T-helper 2 cell treated with Interferon-gamma antibody and Interleukin-4, amounts not matched to agents 100 ng/mL and 5 ng/mL, for 36 hours (primary cell): ENCODE measurements around the gene SLAMF1. TPM values are rescaled to one million over a fixed set of nuclear protein-coding genes. Genes with fewer than 3 reads are reported as not detected.
"Not testable (repeated sequence)": the region's sequence is repeated elsewhere in the genome, so short reads cannot be mapped to it uniquely, and the experiment has no call there.

Experiments used
- intact Hi-C: fragments of 100-400 bp; cut with micrococcal nuclease; formaldehyde crosslinking; loops from one replicate; pipeline ENCODE4 v1.15.1; 2023
- total RNA-seq: library from RNA; stranded (reverse); gene quantifications from 2 replicates; pipeline ENCODE4 v1.2.3, GENCODE V29; 2022

SLAMF1 gene
- total RNA-seq, 1 donor from 2014 or later: 63.6 TPM

DNA sequence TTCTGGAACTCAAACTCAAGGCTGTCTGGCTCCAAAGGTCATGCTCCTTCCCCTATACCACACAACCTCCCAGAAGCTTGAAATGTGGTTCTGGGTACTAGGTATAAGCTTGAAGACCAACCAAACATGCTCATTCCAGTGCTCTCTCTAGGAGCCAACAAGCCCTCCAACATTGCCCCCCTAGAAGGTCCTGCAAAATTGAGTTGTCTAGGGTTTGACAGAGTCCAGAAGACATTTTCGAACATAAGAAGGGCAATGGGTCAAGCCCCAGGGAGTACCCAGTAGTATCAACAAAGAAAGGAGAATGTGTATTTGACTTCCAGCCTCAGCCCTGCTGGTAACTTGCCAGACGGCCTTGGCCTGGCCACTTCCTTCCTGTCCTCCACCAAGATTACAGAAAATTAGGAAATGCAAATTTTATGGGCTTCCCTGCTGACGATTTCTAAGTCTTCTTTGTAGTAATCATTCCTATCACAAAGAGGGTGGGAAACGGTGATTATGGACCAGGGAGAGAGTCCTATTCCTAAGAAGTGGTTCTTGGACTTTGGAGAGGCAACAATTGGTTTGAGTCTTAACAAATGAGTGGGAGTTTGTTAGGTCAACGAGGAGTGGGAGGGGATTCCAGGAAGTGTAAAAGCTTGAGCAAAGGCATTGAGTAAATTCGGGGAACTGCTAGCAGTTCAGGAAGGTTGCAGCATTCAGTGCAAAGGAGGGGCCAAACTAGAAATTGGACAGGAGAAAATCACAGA is 18.7 kb upstream of the SLAMF1 start:
- intact Hi-C loops: loop anchor here (1.0 kb wide), 2 partner anchors 10 to 18 kb away; partner anchors contain the start of gene SLAMF1

GRCh38 chr1:160664573-160665051 is 17.8 kb upstream of the SLAMF1 start:
- intact Hi-C loops: loop anchor here (1.0 kb wide), 2 partner anchors 11 to 17 kb away; partner anchors contain the start of gene SLAMF1

DNA sequence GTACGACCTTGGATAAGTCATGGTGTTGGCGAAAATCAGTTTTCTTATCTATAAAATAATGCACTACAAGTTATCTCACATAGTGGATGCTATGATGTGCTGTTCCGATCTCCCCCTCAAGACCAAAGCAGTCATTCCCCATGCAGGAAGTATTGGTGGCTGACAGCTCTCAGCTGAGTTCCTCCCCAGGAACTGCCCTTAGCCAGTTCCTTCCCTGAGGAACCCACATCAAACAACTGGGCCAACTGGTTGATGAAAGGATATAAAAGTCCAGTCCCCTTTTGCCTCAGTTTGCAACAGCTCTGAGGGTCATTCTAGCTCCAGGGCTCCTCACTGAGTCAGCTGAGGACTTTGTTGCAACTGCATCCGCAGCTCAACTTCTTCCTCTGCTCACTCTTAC is 16.1 kb upstream of the SLAMF1 start:
- intact Hi-C loops: no loop called here

DNA sequence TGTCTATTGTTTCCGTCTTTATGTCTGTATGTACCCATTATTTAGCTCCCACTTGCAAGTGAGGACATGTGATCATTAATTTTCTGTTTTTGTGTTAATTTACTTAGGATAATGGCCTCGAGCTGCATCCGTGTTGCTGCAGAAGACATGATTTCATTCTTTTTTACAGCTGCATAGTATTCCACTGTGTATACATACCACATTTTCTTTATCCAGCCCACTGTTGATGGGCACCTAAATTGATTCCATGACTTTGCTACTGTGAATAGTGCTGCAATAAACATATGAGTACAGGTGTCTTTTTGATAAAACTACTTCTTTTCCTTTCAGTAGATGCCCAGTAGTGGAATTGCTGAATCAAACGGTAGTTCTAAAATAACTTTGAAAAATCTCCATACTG is 12.7 kb upstream of the SLAMF1 start:
- intact Hi-C loops: no loop called here

- intact Hi-C loops: no loop called here
Observed at GRCh38 chr1:160658814-160659193, 12.0 kb upstream of the SLAMF1 start.

GRCh38 chr1:160658162-160658813 is 11.4 kb upstream of the SLAMF1 start:
- intact Hi-C loops: no loop called here

DNA sequence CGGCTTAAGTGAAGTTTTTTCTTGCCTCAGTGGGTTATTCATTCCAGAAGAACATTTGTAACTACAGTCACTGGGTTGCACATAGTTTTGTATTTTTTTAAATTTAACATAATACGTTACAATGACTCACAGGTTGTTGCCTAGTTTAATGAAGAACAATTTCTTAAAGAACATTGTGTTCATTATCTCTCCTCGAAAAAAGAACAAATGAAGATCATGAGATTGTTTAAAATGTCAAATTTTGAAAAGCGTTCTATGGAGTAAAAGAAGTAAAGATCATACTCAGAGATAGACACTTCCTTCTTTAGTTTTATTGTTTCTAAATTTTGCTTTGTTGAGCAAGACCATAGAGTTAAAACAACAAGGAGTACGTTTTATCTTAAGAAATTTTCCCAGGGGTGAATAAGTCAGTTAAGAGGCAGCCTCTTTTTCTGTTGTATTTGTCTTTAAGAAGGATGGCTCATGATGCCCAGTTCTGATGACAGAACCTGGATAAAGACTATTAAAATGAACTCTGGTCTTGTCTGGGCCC is 10.5 kb upstream of the SLAMF1 start:
- intact Hi-C loops: no loop called here

DNA sequence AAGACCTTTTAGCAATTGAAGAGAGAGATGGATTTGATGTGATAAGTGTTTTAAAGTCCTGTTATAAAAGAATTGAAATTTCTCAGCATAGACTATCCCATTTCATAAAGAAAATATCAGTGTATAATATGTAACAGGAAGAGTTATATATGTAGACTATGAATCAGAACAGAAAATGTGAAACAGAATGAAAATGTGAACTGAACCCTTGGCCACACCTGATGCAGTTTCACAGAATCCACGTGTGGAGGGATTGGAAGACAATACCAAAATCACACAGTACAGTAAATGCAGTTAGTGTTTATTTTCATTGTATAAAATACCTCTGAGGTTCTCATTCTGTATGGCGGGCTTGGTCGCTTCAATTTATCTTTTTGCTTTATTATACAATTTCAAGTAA is 9.9 kb upstream of the SLAMF1 start:
- intact Hi-C loops: no loop called here

DNA sequence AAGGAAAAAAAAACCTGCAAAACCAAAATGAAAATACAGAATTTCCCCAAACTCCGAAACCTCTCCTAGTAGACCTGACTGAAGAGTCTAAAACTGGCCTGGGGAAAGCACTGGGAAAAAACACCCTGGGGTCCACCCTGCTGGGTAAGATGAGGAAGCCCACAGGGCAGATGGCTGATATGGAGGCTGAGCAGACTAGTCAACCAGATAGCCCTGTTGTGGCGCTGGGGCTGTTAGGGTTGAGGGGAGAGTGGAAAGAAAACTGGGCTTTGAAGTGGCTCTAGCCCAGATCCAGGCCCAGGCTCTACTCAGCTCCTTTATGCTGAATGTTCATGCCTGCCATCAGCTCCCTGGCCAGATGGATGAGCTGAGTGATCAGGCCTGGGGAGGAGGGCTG is 6.8 kb upstream of the SLAMF1 start:
- intact Hi-C loops: no loop called here

DNA sequence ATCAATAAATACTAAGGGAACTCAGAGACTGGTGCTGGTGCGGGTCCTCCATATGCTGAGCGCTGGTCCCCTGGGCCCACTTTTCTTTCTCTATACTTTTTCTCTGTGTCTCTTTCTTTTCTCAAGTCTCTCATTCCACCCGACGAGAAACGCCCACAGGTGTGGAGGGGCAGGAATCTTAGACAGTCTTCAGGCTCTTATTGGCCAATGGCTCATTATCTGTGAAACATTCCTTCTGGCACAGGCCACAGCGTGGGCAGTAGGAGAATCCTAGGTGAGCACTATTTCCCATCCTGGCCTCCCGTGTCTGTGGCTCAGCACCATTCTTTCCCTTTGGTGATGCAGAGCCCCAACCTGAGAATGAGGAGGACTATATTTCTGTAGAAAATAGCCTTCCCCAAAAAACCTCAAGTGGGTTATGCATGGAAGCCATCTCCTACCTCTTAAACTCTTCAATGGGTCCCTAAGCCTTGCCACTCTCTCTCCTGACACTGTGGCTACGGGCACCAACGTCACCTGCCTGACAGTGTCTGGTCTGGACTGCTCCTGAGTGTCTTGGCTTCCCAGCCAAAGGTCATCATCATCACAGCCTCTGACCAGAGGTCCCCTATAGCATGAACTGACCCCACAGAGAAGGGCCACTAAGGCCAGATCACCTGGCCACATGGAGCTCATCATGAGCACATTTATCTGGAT is 6.2 kb upstream of the SLAMF1 start:
- intact Hi-C loops: no loop called here

DNA sequence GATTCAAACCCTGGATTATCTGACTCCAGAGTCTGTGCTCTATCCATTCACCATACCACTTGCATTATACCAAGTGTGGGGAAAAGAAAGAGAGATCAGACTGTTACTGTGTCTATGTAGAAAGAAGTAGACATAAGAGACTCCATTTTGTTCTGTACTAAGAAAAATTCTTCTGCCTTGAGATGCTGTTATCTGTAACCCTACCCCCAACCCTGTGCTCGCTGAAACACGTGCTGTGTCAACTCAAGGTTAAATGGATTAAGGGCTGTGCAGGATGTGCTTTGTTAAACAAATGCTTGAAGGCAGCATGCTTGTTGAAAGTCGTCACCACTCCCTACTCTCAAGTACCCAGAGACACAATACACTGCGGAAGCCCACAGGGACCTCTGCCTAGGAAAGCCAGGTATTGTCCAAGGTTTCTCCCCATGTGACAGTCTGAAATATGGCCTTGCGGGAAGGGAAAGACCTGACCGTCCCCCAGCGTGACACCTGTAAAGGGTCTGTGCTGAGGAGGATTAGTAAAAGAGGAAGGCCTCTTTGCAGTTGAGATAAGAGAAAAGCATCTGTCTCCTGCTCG is 5.3 kb upstream of the SLAMF1 start:
- intact Hi-C loops: not testable (repeated sequence)

- intact Hi-C loops: no loop called here
Observed at GRCh38 chr1:160651433-160652064, 4.7 kb upstream of the SLAMF1 start.

DNA sequence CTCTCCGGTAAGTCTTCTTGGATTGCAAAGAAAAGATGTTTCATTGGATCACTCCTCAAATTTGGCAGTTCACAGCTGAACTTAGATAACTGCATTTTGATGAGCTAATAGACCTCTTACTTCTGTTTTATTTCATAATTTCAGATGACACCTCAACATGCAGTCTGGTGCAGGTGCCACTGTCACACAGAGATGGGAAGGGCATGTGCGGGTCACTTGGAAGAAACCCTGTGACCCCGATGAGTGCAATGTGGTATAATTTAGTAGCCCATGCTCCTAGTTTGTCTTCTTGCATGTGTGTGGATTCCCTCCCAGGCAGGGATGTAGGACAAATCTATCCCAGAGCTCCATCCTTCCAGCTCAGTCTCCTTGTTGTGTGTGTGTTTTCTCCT is 481 bp upstream of the SLAMF1 start:
- intact Hi-C loops: loop anchor here (1.0 kb wide), 1 partner anchor 18 kb away; no protein-coding TSS in a partner anchor

DNA sequence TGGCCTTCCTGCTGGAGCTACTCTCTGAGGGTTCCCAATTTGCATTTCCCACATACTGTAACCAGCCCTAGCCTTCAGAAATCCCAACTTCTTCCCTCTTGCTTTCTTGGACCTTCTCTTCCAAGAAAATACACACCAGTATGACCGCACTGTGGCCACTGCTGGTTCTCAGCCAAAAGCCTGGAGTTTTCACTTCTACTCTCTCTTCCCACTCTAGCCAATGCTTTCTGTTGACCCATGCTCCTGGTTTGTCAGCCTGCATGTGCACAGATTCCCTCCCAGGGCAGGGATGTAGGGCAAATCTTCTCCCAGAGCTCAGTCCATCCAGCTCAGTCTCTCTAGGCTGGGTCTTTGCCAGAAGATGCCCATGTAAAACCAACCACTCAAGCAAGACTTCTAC is 664 bp downstream of the SLAMF1 start:
- intact Hi-C loops: no loop called here

- intact Hi-C loops: no loop called here
Observed at GRCh38 chr1:160645386-160646130, 1.3 kb downstream of the SLAMF1 start.

- intact Hi-C loops: no loop called here
Observed at GRCh38 chr1:160644399-160644798, 2.4 kb downstream of the SLAMF1 start.

DNA sequence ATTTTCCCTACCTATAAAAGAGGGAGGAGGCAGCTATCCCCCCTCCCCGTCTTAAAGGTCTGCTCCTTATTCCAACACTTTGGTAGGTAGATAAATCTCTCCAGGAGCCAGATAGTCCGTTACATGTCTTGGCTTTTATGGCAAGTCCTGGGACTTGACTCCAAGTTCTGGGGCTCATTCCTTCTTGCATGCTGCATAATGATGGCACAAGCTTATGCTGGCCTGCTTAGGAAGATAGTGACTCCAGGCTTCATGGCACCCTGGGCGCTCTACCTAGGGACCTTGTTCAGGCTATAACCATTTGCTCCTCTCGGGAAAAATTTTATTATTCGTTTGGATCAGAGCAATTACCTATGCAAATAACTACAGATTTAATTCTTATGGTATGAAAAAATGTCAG is 3.7 kb downstream of the SLAMF1 start:
- intact Hi-C loops: no loop called here

- intact Hi-C loops: no loop called here
Observed at GRCh38 chr1:160642281-160642644, 4.6 kb downstream of the SLAMF1 start.

GRCh38 chr1:160641323-160642280 is 5.2 kb downstream of the SLAMF1 start:
- intact Hi-C loops: no loop called here
